ENCODE data around the gene MAD1L1.

DNA sequence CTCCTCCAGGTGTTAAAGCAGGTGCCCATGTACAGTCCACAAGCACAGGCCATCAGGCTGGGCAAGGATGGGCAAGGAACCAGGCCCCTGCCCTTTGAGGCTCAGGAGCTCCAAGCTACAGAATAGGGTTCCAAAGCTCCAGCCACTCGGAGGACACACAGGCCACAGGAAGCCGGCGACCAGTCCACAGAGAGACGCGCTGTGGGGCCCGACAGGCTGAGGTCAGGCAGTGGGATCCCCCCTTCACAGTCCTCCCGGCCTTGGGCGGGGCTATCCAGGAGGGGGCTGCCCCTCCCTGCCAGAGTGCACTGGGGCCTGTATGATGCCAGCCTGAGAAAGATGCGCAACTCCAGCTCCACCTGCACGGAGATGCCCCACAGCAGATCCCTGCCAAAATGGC lies 34.0 kb downstream of the MAD1L1 start:
- TF ChIP-seq, protein P1, sequence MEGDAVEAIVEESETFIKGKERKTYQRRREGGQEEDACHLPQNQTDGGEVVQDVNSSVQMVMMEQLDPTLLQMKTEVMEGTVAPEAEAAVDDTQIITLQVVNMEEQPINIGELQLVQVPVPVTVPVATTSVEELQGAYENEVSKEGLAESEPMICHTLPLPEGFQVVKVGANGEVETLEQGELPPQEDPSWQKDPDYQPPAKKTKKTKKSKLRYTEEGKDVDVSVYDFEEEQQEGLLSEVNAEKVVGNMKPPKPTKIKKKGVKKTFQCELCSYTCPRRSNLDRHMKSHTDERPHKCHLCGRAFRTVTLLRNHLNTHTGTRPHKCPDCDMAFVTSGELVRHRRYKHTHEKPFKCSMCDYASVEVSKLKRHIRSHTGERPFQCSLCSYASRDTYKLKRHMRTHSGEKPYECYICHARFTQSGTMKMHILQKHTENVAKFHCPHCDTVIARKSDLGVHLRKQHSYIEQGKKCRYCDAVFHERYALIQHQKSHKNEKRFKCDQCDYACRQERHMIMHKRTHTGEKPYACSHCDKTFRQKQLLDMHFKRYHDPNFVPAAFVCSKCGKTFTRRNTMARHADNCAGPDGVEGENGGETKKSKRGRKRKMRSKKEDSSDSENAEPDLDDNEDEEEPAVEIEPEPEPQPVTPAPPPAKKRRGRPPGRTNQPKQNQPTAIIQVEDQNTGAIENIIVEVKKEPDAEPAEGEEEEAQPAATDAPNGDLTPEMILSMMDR (IDR thresholded peaks at IDR 0.05): no peak
- TF ChIP-seq JUN (CRISPR knock-in tag; IDR thresholded peaks at IDR 0.05) (no peak), TCF7 (CRISPR knock-in tag; IDR thresholded peaks at IDR 0.05; ENCODE audit: low read depth) (no peak)
